ENCODE data around the gene ATM.

The ATM gene

GRCh38 chr11:108222574-108223347, at the start of gene ATM, which contains the start of gene NPAT:
ATM (plus strand) TSS chr11:108223067; CDS start chr11:108227625, 4,558 bp downstream.
NPAT (minus strand) TSS chr11:108222638; CDS start chr11:108222536, 102 bp downstream.
- TF ChIP-seq ZFX (IDR thresholded peaks at IDR 0.05; ENCODE audit: borderline replicate concordance) = no peak
- peak; percentile 93 for TF ChIP-seq CTCF (IDR thresholded peaks at IDR 0.05)
- H3K27ac ChIP-seq = peak within 1 kb of the TSS; percentile 94

- H3K27ac ChIP-seq = no peak overlapping the region
- TF ChIP-seq ZFX (IDR thresholded peaks at IDR 0.05; ENCODE audit: borderline replicate concordance) (no peak), CTCF (IDR thresholded peaks at IDR 0.05) (no peak)
Observed at GRCh38 chr11:108177570-108177969, 45.3 kb upstream of the ATM start.

GRCh38 chr11:108193725-108194124, 29.1 kb upstream of the ATM start:
- H3K27ac ChIP-seq = no peak overlapping the region
- TF ChIP-seq CTCF (IDR thresholded peaks at IDR 0.05) = no peak
- no peak for TF ChIP-seq ZFX (IDR thresholded peaks at IDR 0.05; ENCODE audit: borderline replicate concordance)

- H3K27ac ChIP-seq = no peak overlapping the region
- TF ChIP-seq CTCF (IDR thresholded peaks at IDR 0.05) = no peak
- TF ChIP-seq ZFX (IDR thresholded peaks at IDR 0.05; ENCODE audit: borderline replicate concordance) = no peak
Observed at GRCh38 chr11:108196901-108197300, 26.0 kb upstream of the ATM start.

- no peak overlapping the region for H3K27ac ChIP-seq
- TF ChIP-seq CTCF (IDR thresholded peaks at IDR 0.05) = no peak
- no peak for TF ChIP-seq ZFX (IDR thresholded peaks at IDR 0.05; ENCODE audit: borderline replicate concordance)
Observed at GRCh38 chr11:108197351-108197750, 25.5 kb upstream of the ATM start.

- TF ChIP-seq ZFX (IDR thresholded peaks at IDR 0.05; ENCODE audit: borderline replicate concordance) (no peak), CTCF (IDR thresholded peaks at IDR 0.05) (no peak)
- H3K27ac ChIP-seq = no peak overlapping the region
Observed at GRCh38 chr11:108198833-108199232, 24.0 kb upstream of the ATM start.

Data from 22Rv1 (cell line).